Esophagus squamous epithelium (tissue), 4 donors: ENCODE data around the gene SLC20A1.

Experiments used
- POLR2A ChIP-seq, 4 donors: fragments of 450-650 bp; IDR thresholded peaks; one replicate each; pipeline ENCODE4 v1.6.1; 2017; ENCODE audit warnings: antibody characterized with exemption in 4 of 4, mild to moderate bottlenecking in 4 of 4, moderate library complexity in 3 of 4
- TF ChIP-seq, protein P1 (sequence below), 6 experiments: fragments of 450-650 bp in 4 of 6; fragments of 200-600 bp in 2 of 6; sonication (generic) in 2 of 6; IDR thresholded peaks; one replicate each; pipeline ENCODE4 v1.5.1; 2016 to 2019; ENCODE audit warnings: antibody characterized with exemption in 6 of 6, mild to moderate bottlenecking in 4 of 6, moderate library complexity in 4 of 6

DNA sequence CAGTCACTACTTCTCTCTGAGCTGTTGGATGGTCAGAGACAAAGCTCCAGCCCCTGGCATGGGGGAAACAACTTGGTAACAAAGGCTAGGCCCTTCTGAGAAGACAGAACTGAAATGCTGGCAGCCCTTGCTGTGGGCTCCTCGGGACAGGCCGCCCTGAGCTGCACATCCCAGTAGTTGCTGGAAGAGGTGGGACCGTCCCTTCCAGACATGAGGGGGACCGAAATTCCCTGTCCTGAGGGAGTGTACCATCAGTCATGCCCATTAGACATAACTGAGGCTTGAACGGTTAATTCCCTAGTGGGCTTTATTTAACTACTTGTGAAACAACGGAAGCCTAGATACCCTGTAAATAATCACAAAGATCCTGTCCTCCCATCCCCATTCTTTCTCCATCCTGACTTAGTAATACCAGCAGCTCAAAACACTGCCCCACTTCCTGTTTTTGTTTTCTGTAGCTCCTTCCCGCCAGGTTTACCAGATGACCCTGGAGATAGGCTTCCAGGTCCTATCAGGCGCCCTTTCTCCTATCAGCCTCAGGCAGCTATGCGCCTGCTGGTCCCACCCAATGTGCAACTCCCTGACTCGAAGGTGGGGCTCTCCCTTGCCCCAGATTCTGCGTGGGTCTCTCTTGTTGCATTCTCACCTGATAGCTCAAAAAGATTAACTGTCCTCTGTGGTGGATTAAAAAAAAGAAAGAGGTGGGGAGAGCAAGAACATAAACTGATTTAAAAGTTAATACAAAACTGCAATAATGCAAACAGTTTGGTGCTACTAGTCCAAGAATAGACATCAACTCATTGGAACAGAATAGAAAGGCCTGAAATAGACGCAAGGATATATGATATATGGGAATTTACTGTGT is 38.0 kb downstream of the SLC20A1 start:
- no peak for TF ChIP-seq POLR2A (IDR thresholded peaks at IDR 0.05)
- TF ChIP-seq, protein P1, sequence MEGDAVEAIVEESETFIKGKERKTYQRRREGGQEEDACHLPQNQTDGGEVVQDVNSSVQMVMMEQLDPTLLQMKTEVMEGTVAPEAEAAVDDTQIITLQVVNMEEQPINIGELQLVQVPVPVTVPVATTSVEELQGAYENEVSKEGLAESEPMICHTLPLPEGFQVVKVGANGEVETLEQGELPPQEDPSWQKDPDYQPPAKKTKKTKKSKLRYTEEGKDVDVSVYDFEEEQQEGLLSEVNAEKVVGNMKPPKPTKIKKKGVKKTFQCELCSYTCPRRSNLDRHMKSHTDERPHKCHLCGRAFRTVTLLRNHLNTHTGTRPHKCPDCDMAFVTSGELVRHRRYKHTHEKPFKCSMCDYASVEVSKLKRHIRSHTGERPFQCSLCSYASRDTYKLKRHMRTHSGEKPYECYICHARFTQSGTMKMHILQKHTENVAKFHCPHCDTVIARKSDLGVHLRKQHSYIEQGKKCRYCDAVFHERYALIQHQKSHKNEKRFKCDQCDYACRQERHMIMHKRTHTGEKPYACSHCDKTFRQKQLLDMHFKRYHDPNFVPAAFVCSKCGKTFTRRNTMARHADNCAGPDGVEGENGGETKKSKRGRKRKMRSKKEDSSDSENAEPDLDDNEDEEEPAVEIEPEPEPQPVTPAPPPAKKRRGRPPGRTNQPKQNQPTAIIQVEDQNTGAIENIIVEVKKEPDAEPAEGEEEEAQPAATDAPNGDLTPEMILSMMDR (IDR thresholded peaks at IDR 0.05) = no peak
